K562 (cell line): Measurements from ENCODE around the gene CETN1. TPM values are rescaled to one million over a fixed set of nuclear protein-coding genes. Genes with fewer than 3 reads are reported as not detected.

Source experiments
- ATAC-seq: fragments of 200-7000 bp; cut with Tn5 transposase; 3 replicates; pipeline ENCODE4 v1.9.1; 2020; ENCODE audit warnings: moderate library complexity
- BruUV-seq: library from RNA; stranded (reverse); fragments of 400-500 nt; replicated peaks from 2 replicates; lab custom pipeline; 2021; lab: Mats Ljungman, UMichigan
- CTCF ChIA-PET: fragments of 300-600 bp; formaldehyde crosslinking; extraction: SDS; loops from one replicate; lab custom pipeline; 2021; ENCODE audit warnings: low intra/inter-chr PET ratio; lab: Yijun Ruan, JAX
- POLR2A ChIA-PET: fragments of 300-600, 350-650 bp; sonication (Branson Sonifier 250); formaldehyde crosslinking; extraction: SDS; loops from one replicate; lab custom pipeline; 2021; ENCODE audit warnings: antibody characterized with exemption, inconsistent platforms; lab: Yijun Ruan, JAX
- DNase-seq, 4 experiments: peaks; one replicate each; pipeline versions ENCODE4 v3.0.0 to v3.0.0-alpha.2; 2011 to 2018; ENCODE audit warnings: low spot score in 3 of 4, mixed read lengths in 3 of 4; ENCODE audit errors: extremely low read depth in 1 of 4
- FAIRE-seq: peaks from 2 replicates; lab custom pipeline; 2011; peaks lifted over from hg19 to GRCh38; lab: Jason Lieb, UNC
- H2AFZ ChIP-seq: 2 replicates; pipeline ENCODE4 v1.6.0; 2011; ENCODE audit warnings: low read depth, low read length, control low read depth, inconsistent platforms
- H3K27ac ChIP-seq: fragments of 200-600 bp; 3 replicates; pipeline ENCODE4 v1.8.0; 2011; ENCODE audit warnings: low read depth, mild to moderate bottlenecking, control low read depth, inconsistent platforms, low read length, moderate library complexity, mixed read lengths; ENCODE audit errors: extremely low read depth
- H3K27me3 ChIP-seq, 2 experiments: fragments of 300-600 bp in 1 of 2; 2 replicates in 1 of 2; 3 replicates in 1 of 2; pipeline versions ENCODE4 v1.6.0 to v1.8.0; 2011; ENCODE audit warnings: inconsistent platforms in 2 of 2, low read length in 2 of 2, mild to moderate bottlenecking in 1 of 2, mixed read lengths in 1 of 2, moderate library complexity in 1 of 2; ENCODE audit not compliant: control insufficient read depth in 2 of 2, insufficient read depth in 2 of 2
- H3K36me3 ChIP-seq: fragments of 300-600 bp; 3 replicates; pipeline ENCODE4 v1.8.0; 2011; ENCODE audit warnings: mild to moderate bottlenecking, low read length, inconsistent platforms; ENCODE audit not compliant: control insufficient read depth, insufficient read depth
- H3K4me1 ChIP-seq, 2 experiments: fragments of 200-600 bp in 1 of 2; replicated peaks in 1 of 2; 2 replicates in 1 of 2; 3 replicates in 1 of 2; pipeline versions ENCODE4 v1.5.1 to v1.8.0; 2011; ENCODE audit warnings: inconsistent platforms in 2 of 2, low read length in 2 of 2, mild to moderate bottlenecking in 1 of 2, mixed read lengths in 1 of 2, moderate library complexity in 1 of 2; ENCODE audit not compliant: control insufficient read depth in 2 of 2, insufficient read depth in 2 of 2
- H3K4me2 ChIP-seq: 2 replicates; pipeline ENCODE4 v1.6.1; 2011; ENCODE audit warnings: low read length, control low read depth, inconsistent platforms, mixed read lengths; ENCODE audit not compliant: insufficient read depth
- H3K4me3 ChIP-seq: fragments of 200-600 bp; sonication (generic), shearing (Covaris generic); 2 replicates; pipeline ENCODE4 v1.5.1; 2016; ENCODE audit warnings: control low read depth, inconsistent platforms
- H3K79me2 ChIP-seq: fragments of 200-600 bp; 3 replicates; pipeline ENCODE4 v1.8.0; 2011; ENCODE audit warnings: low read length, inconsistent platforms; ENCODE audit not compliant: control insufficient read depth, insufficient read depth
- H3K9ac ChIP-seq, 2 experiments: 2 replicates each; pipeline versions ENCODE4 v1.6.0 to v1.6.1; 2011; ENCODE audit warnings: low read depth in 2 of 2, low read length in 2 of 2, control low read depth in 1 of 2, inconsistent platforms in 1 of 2, mild to moderate bottlenecking in 1 of 2, mixed read lengths in 1 of 2; ENCODE audit not compliant: insufficient read depth in 1 of 2
- H3K9me1 ChIP-seq: one replicate; pipeline ENCODE4 v1.6.0; 2011; ENCODE audit warnings: inconsistent platforms, mild to moderate bottlenecking, low read length, moderate library complexity; ENCODE audit not compliant: control insufficient read depth, insufficient read depth
- H3K9me3 ChIP-seq: replicated peaks from 2 replicates; pipeline ENCODE4 v1.5.1; 2011; ENCODE audit warnings: low read depth, low read length, inconsistent platforms; ENCODE audit not compliant: control insufficient read depth, insufficient read depth
- H4K20me1 ChIP-seq: replicated peaks from 2 replicates; pipeline ENCODE4 v1.6.1; 2011; ENCODE audit warnings: low read length, inconsistent platforms, mixed read lengths; ENCODE audit not compliant: control insufficient read depth, insufficient read depth
- FUS ChIP-seq: fragments of 200-400 bp; formaldehyde crosslinking; optimal IDR thresholded peaks from 2 replicates; pipeline ENCODE3; 2017; ENCODE audit warnings: low read depth, low read length
- MCM3 ChIP-seq: fragments of 450-650 bp; IDR thresholded peaks from 2 replicates; pipeline ENCODE4 v1.6.1; 2016
- NR3C1 ChIP-seq: sonication (generic); formaldehyde crosslinking; IDR thresholded peaks from 2 replicates; pipeline ENCODE4 v1.8.1; 2022; ENCODE audit warnings: missing genetic modification reagents
- PCBP2 ChIP-seq: fragments of 200-400 bp; formaldehyde crosslinking; IDR thresholded peaks from 2 replicates; pipeline ENCODE4 v1.6.1; 2018; ENCODE audit warnings: low read length, low read depth, mild to moderate bottlenecking, moderate library complexity; ENCODE audit not compliant: poor library complexity, severe bottlenecking
- RBM34 ChIP-seq: fragments of 200-400 bp; formaldehyde crosslinking; IDR thresholded peaks from 2 replicates; pipeline ENCODE4 v1.6.1; 2018; ENCODE audit warnings: low read length, borderline replicate concordance; ENCODE audit not compliant: insufficient read depth
- SMARCA4 ChIP-seq: fragments of 450-650 bp; IDR thresholded peaks from 2 replicates; pipeline ENCODE4 v1.6.1; 2016
- SP2 ChIP-seq: IDR thresholded peaks from 2 replicates; pipeline ENCODE4 v1.6.1; 2011; ENCODE audit warnings: mild to moderate bottlenecking, low read depth, low read length, moderate library complexity; ENCODE audit not compliant: poor library complexity, severe bottlenecking; ENCODE audit errors: extremely low read depth
- ZNF146 ChIP-seq: IDR thresholded peaks from one replicate; pipeline ENCODE4 v1.6.1; 2018; ENCODE audit warnings: missing compliant biosample characterization; ENCODE audit not compliant: unreplicated experiment
- ZNF282 ChIP-seq: sonication (generic); formaldehyde crosslinking; IDR thresholded peaks from 2 replicates; pipeline ENCODE4 v1.8.1; 2023; ENCODE audit warnings: missing genetic modification reagents
- ZNF766 ChIP-seq: fragments of 200-800 bp; sonication (Bioruptor generic); conservative IDR thresholded peaks from 2 replicates; pipeline ENCODE4 v1.6.1; 2016; ENCODE audit warnings: missing genetic modification characterization, missing compliant biosample characterization
- WGBS: fragments of 100-300 bp; shearing (Covaris generic); methylation state at CpG from one replicate; pipeline ENCODE4 v1.1.6; 2016; ENCODE audit warnings: low coverage, mixed read lengths; ENCODE audit not compliant: insufficient coverage; ENCODE audit errors: missing lambda C conversion rate; 5-methylcytosine and 5-hydroxymethylcytosine counted together
- in situ Hi-C: fragments of 300-500 bp; cut with MboI; formaldehyde crosslinking; loops from 4 replicates; pipeline ENCODE4 v1.15.0; 2018; ENCODE audit warnings: inconsistent platforms, mixed read lengths
- intact Hi-C: fragments of 100-400 bp; cut with micrococcal nuclease; formaldehyde crosslinking; loops from 2 replicates; pipeline ENCODE4 v1.14.2; 2022
- polyA plus RNA-seq, 8 experiments: library from polyadenylated mRNA; depleted of rRNA in 4 of 8; stranded (reverse) in 5 of 8; unstranded in 3 of 8; fragments of >200 nt; fragmentation: Nextera tagmentation in 2 of 8; fragmentation: Illumina TruSeq in 1 of 8; extraction: Ambion mirVana in 2 of 8; extraction: Trizol in 1 of 8; gene quantifications; 2 replicates each; pipeline versions ENCODE4 v1.2.1 to v1.2.3, GENCODE V29; 2011 to 2014; ENCODE audit warnings: inconsistent platforms in 1 of 8, missing spikeins in 1 of 8
- total RNA-seq, 7 experiments: library from RNA; depleted of rRNA in 6 of 7; stranded (reverse); fragments of >200 nt in 6 of 7; fragmentation: Illumina TruSeq in 2 of 7; extraction: Trizol in 2 of 7; gene quantifications; 2 replicates each; pipeline versions ENCODE4 v1.2.1 to v1.2.3, GENCODE V29; 2011 to 2021; ENCODE audit warnings: low replicate concordance in 1 of 7
- TF ChIP-seq, protein P1 (sequence below): fragments of 250-450 bp; sonication (Bioruptor Pico); IDR thresholded peaks from 2 replicates; pipeline ENCODE4 v1.8.0; 2021; ENCODE audit warnings: mild to moderate bottlenecking, moderate library complexity
- TF ChIP-seq, protein P2 (sequence below): sonication (generic); formaldehyde crosslinking; IDR thresholded peaks from 2 replicates; pipeline ENCODE4 v1.8.0; 2023; ENCODE audit warnings: missing genetic modification reagents, mild to moderate bottlenecking, borderline replicate concordance
- TF ChIP-seq, protein P3 (sequence below): fragments of 450-650 bp; formaldehyde crosslinking; IDR thresholded peaks from 2 replicates; pipeline ENCODE4 v1.4.0; 2020; ENCODE audit warnings: mild to moderate bottlenecking, mixed read lengths

Gene CETN1
- total and polyA plus RNA-seq, 9 of the 15 experiments (the other 6 are each of a cell fraction or from before 2014, with no cell fraction given): 0.07 to 0.34 (median 0.19) TPM; not detected in 3

DNA sequence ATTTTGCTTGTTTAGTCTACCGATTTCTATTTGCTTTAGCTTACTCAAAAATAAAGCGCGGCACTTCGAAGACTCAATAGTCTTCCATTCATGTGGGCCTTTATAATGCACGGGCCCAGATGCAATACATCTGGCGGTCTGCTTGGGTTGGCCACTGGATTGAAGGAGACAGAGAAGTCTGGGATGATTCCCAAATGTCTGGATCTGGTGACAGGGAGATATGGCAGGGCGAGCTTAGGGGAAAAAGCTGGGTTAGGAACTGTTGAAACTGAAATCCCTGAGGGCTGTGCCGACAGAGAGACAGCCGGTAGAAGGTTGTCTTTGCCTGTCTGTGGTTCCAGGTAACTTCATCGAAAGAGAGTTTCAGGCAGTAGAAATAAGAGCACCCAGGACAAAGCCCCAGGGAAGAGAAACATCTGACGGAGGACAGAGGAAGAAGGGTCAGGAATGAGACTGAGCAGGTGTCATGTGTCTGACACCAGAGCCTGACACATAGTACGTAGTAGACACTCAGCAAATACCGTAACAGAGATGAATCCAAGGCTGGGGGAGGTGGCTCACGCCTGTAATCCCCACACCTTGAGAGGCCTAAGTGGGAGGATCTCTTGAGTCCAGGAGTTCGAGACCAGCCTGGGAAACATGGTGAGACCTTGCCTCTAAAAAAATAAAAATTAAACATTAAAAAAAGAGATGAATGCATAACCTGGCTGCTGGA is 30.2 kb downstream of the CETN1 start:
- ChIA-PET POLR2A (interaction anchor here (1.6 kb wide), 1 partner anchor 8 kb away, joined by 3 read pairs; no protein-coding TSS in a partner anchor), CTCF (no interaction called here)
- Histone ChIP-seq H3K9me3 (no peaks in the 10 kb centered on the region), H3K27ac (no peak overlapping the region), H3K9ac (no peak overlapping the region), H3K4me2 (no peak overlapping the region), H2AFZ (0 out of 2 replicates have a peak overlapping the region, but pooled peaks have one; percentile 40), H3K79me2 (no peaks in the 10 kb centered on the region), H3K27me3 (peaks cover 7 to 30% of the 10 kb centered on the region in 2 experiments; a peak in 4 of 5 replicates), H3K4me1 (no peaks in the 10 kb centered on the region), H4K20me1 (no peaks in the 10 kb centered on the region), H3K4me3 (no peak overlapping the region), H3K36me3 (no peaks in the 10 kb centered on the region), H3K9me1 (no peaks in the 10 kb centered on the region)
- 22% methylated on average over 15 of the region's 15 CpGs for WGBS
- no peak for DNase-seq
- BruUV-seq: no TSS peak
- intact Hi-C loops: no loop called here
- ATAC-seq: peak; percentile 46
- in situ Hi-C loops: no loop called here
- FAIRE-seq: no peak
- TF ChIP-seq PCBP2 (no peak), SMARCA4 (no peak), FUS (no peak), ZNF282 (CRISPR knock-in tag) (no peak), ZNF766 (no peak), SP2 (no peak), RBM34 (no peak), ZNF146 (CRISPR knock-in tag) (no peak), MCM3 (no peak), NR3C1 (no peak)
- TF ChIP-seq, protein P1, sequence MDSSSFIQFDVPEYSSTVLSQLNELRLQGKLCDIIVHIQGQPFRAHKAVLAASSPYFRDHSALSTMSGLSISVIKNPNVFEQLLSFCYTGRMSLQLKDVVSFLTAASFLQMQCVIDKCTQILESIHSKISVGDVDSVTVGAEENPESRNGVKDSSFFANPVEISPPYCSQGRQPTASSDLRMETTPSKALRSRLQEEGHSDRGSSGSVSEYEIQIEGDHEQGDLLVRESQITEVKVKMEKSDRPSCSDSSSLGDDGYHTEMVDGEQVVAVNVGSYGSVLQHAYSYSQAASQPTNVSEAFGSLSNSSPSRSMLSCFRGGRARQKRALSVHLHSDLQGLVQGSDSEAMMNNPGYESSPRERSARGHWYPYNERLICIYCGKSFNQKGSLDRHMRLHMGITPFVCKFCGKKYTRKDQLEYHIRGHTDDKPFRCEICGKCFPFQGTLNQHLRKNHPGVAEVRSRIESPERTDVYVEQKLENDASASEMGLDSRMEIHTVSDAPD: no peak
- TF ChIP-seq, protein P2, sequence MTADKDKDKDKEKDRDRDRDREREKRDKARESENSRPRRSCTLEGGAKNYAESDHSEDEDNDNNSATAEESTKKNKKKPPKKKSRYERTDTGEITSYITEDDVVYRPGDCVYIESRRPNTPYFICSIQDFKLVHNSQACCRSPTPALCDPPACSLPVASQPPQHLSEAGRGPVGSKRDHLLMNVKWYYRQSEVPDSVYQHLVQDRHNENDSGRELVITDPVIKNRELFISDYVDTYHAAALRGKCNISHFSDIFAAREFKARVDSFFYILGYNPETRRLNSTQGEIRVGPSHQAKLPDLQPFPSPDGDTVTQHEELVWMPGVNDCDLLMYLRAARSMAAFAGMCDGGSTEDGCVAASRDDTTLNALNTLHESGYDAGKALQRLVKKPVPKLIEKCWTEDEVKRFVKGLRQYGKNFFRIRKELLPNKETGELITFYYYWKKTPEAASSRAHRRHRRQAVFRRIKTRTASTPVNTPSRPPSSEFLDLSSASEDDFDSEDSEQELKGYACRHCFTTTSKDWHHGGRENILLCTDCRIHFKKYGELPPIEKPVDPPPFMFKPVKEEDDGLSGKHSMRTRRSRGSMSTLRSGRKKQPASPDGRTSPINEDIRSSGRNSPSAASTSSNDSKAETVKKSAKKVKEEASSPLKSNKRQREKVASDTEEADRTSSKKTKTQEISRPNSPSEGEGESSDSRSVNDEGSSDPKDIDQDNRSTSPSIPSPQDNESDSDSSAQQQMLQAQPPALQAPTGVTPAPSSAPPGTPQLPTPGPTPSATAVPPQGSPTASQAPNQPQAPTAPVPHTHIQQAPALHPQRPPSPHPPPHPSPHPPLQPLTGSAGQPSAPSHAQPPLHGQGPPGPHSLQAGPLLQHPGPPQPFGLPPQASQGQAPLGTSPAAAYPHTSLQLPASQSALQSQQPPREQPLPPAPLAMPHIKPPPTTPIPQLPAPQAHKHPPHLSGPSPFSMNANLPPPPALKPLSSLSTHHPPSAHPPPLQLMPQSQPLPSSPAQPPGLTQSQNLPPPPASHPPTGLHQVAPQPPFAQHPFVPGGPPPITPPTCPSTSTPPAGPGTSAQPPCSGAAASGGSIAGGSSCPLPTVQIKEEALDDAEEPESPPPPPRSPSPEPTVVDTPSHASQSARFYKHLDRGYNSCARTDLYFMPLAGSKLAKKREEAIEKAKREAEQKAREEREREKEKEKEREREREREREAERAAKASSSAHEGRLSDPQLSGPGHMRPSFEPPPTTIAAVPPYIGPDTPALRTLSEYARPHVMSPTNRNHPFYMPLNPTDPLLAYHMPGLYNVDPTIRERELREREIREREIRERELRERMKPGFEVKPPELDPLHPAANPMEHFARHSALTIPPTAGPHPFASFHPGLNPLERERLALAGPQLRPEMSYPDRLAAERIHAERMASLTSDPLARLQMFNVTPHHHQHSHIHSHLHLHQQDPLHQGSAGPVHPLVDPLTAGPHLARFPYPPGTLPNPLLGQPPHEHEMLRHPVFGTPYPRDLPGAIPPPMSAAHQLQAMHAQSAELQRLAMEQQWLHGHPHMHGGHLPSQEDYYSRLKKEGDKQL (CRISPR knock-in tag): no peak
- TF ChIP-seq, protein P3, sequence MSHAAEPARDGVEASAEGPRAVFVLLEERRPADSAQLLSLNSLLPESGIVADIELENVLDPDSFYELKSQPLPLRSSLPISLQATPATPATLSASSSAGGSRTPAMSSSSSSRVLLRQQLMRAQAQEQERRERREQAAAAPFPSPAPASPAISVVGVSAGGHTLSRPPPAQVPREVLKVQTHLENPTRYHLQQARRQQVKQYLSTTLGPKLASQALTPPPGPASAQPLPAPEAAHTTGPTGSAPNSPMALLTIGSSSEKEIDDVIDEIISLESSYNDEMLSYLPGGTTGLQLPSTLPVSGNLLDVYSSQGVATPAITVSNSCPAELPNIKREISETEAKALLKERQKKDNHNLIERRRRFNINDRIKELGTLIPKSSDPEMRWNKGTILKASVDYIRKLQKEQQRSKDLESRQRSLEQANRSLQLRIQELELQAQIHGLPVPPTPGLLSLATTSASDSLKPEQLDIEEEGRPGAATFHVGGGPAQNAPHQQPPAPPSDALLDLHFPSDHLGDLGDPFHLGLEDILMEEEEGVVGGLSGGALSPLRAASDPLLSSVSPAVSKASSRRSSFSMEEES (CRISPR knock-in tag): no peak
